ENCODE results near the gene MED12L.

Gene MED12L

GRCh38 chr3:151130428-151130827 lies 45.0 kb downstream of the MED12L start:
- H3K4me3 ChIP-seq (replicated peaks; ENCODE audit: low read depth, low read length) = no peak overlapping the region
- DNase-seq (ENCODE audit: low read depth) = no peak
- no peak for TF ChIP-seq CTCF (IDR thresholded peaks at IDR 0.05; ENCODE audit: low read length, missing control alignments)

GRCh38 chr3:151133175-151133574 lies 47.7 kb downstream of the MED12L start:
- TF ChIP-seq CTCF (IDR thresholded peaks at IDR 0.05; ENCODE audit: low read length, missing control alignments) = no peak
- no peak overlapping the region for H3K4me3 ChIP-seq (replicated peaks; ENCODE audit: low read depth, low read length)
- no peak for DNase-seq (ENCODE audit: low read depth)

- TF ChIP-seq CTCF (IDR thresholded peaks at IDR 0.05; ENCODE audit: low read length, missing control alignments) = no peak
- no peak overlapping the region for H3K4me3 ChIP-seq (replicated peaks; ENCODE audit: low read depth, low read length)
- DNase-seq (ENCODE audit: low read depth) = no peak
These were observed 48.5 kb downstream of the MED12L start for GRCh38 chr3:151133917-151134450.

GRCh38 chr3:151135541-151136337 lies 50.3 kb downstream of the MED12L start:
- no peak for TF ChIP-seq CTCF (IDR thresholded peaks at IDR 0.05; ENCODE audit: low read length, missing control alignments)
- DNase-seq (ENCODE audit: low read depth) = no peak
- no peak overlapping the region for H3K4me3 ChIP-seq (replicated peaks; ENCODE audit: low read depth, low read length)

GRCh38 chr3:151142929-151143328 lies 57.5 kb downstream of the MED12L start:
- DNase-seq (ENCODE audit: low read depth) = no peak
- no peak for TF ChIP-seq CTCF (IDR thresholded peaks at IDR 0.05; ENCODE audit: low read length, missing control alignments)
- no peak overlapping the region for H3K4me3 ChIP-seq (replicated peaks; ENCODE audit: low read depth, low read length)

- TF ChIP-seq CTCF (IDR thresholded peaks at IDR 0.05; ENCODE audit: low read length, missing control alignments) = no peak
- H3K4me3 ChIP-seq (replicated peaks; ENCODE audit: low read depth, low read length) = no peak overlapping the region
- no peak for DNase-seq (ENCODE audit: low read depth)
These were observed 58.6 kb downstream of the MED12L start for GRCh38 chr3:151144016-151144415.

- H3K4me3 ChIP-seq (replicated peaks; ENCODE audit: low read depth, low read length) = no peak overlapping the region
These were observed 59.3 kb downstream of the MED12L start for GRCh38 chr3:151144760-151145159.

More at GRCh38 chr3:151144760-151145159, 59.3 kb downstream of the MED12L start:
- no peak for DNase-seq (ENCODE audit: low read depth)
- TF ChIP-seq CTCF (IDR thresholded peaks at IDR 0.05; ENCODE audit: low read length, missing control alignments) = no peak

Measured in fibroblast of pulmonary artery (primary cell).